A549 treated with dexamethasone at 1 μM for 4 hours (cell line): Measurements from ENCODE around the gene ETV3. TPM values are rescaled to one million over a fixed set of nuclear protein-coding genes. Genes with fewer than 3 reads are reported as not detected.

Experiments used
- total RNA-seq: library from RNA; stranded (reverse); fragments of 200-300 nt; extraction: Qiagen RNA extraction; gene quantifications from 5 replicates; pipeline ENCODE4 v1.2.3, GENCODE V29; 2022

Gene ETV3
- total RNA-seq: 10.6 to 13.5 TPM (median 12.9 TPM) in 5 replicates

GRCh38 chr1:157138220-157139051, at the start of gene ETV3:
Gene ETV3, minus strand, starts transcription at chr1:157138395. Its CDS starts 2,043 bp downstream, at chr1:157136352.

GRCh38 chr1:157099633-157100009, 38.6 kb downstream of the ETV3 start, which contains the start of gene ETV3L:
Gene ETV3L, minus strand, starts transcription at chr1:157099808. Its CDS starts 285 bp downstream, at chr1:157099523.

Other genes starting within 250 kb of the ETV3 start
- gene PEAR1, start 244.7 kb downstream of the ETV3 start, total RNA-seq: 5.0 to 9.3 TPM (median 6.5 TPM) in 5 replicates
- gene LRRC71, start 217.8 kb downstream of the ETV3 start, total RNA-seq: 0.08 to 0.12 TPM (median 0.10 TPM) in 5 replicates
- 13.9 to 18.8 TPM (median 18.4 TPM) in 5 replicates for gene ARHGEF11, start 92.7 kb downstream of the ETV3 start, total RNA-seq
- gene ETV3L, start 38.6 kb downstream of the ETV3 start, total RNA-seq: not detected in 5 replicates